Retinal pigment epithelial cell (primary cell): Measurements from ENCODE around the gene INHBB.
A peak's percentile ranks its signal among the peaks of the same experiment; 100 is the strongest.

Experiments used
- DNase-seq: peaks from one replicate; pipeline ENCODE4 v3.0.0-alpha.2; 2010; ENCODE audit warnings: low read depth
- H3K4me3 ChIP-seq: 2 replicates; pipeline ENCODE4 v1.5.1; 2011; ENCODE audit warnings: mild to moderate bottlenecking, low read length, control low read depth, moderate library complexity
- TF ChIP-seq, protein P1 (sequence below): conservative IDR thresholded peaks from 2 replicates; pipeline ENCODE4 v1.5.1; 2011; ENCODE audit warnings: low read depth, low read length, control low read depth, inconsistent platforms

Gene INHBB

GRCh38 chr2:120345608-120346007, 328 bp upstream of the INHBB start:
- TF ChIP-seq, protein P1, sequence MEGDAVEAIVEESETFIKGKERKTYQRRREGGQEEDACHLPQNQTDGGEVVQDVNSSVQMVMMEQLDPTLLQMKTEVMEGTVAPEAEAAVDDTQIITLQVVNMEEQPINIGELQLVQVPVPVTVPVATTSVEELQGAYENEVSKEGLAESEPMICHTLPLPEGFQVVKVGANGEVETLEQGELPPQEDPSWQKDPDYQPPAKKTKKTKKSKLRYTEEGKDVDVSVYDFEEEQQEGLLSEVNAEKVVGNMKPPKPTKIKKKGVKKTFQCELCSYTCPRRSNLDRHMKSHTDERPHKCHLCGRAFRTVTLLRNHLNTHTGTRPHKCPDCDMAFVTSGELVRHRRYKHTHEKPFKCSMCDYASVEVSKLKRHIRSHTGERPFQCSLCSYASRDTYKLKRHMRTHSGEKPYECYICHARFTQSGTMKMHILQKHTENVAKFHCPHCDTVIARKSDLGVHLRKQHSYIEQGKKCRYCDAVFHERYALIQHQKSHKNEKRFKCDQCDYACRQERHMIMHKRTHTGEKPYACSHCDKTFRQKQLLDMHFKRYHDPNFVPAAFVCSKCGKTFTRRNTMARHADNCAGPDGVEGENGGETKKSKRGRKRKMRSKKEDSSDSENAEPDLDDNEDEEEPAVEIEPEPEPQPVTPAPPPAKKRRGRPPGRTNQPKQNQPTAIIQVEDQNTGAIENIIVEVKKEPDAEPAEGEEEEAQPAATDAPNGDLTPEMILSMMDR = no peak
- DNase-seq = no peak
- peak overlapping the region; percentile 38 for H3K4me3 ChIP-seq

DNA sequence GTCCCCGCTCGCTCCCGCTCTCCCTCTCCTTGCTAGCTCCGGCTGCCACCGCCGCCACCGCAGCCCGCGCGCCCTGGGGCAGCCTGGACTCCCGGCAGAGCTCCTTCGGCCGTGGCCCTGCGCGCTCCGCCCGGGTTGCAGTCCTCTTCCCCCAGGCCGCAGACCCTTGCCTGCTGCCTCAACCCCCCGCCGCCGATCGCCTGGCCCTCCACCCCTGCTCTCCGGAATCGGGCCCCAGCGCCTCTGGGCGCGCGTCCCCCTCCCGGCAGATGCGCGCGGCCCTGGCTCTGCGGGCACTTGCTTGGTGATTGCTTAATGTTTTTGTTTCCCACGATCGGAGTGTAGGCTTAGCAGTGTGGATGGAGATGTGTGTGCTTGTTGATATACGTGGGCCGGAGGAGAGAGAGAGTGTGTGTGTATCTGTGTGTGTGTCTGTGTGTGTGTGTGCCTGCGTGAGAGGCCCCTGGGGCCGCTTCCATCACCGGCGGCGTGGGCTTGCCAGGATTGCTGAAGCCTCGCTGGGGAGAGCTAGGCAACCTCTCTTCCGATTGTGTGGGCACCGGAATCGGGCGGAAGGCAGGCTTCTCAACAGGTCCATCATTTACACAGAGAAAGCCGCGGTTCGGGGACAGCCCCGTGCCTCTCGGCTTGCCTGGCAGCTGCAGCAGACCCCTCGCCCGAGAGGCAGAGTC, 877 bp downstream of the INHBB start:
- DNase-seq = no peak
- H3K4me3 ChIP-seq = peak overlapping the region; percentile 43
- TF ChIP-seq, protein P1 = no peak

DNA sequence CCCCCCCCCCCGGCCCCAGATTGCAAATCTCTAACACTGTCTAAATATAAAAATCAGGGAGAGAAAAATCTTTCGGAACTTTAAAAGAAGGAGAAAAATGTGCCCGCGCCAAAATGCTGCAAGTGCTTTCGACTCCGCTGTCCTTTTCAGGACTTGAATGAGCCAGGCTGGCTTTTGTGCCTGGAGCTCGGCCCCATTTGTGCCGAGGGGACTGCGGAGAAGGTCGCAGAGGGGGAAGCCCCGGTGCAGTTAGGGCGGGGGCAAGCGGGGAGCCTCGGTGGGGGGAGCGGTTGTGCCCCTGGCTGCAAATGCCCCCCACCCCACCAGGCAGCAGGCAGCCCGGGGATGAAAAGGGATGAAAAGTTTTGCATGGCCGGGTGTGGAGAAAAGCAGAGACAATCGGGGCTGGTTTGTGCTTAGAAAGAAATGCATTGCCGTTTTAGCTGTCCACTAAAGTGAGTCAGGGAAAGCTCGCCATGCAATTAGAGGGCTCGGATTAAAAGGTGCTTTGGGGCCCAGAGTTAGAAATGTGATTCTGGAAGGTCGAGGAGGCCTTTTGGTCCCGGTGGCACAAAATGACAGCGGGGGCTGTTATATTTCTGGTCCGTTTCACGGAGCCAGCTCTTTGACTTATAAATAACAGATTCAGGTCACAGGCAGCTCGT, 1.6 kb downstream of the INHBB start:
- peak overlapping the region; percentile 43 for H3K4me3 ChIP-seq
- TF ChIP-seq, protein P1 = no peak
- no peak for DNase-seq

DNA sequence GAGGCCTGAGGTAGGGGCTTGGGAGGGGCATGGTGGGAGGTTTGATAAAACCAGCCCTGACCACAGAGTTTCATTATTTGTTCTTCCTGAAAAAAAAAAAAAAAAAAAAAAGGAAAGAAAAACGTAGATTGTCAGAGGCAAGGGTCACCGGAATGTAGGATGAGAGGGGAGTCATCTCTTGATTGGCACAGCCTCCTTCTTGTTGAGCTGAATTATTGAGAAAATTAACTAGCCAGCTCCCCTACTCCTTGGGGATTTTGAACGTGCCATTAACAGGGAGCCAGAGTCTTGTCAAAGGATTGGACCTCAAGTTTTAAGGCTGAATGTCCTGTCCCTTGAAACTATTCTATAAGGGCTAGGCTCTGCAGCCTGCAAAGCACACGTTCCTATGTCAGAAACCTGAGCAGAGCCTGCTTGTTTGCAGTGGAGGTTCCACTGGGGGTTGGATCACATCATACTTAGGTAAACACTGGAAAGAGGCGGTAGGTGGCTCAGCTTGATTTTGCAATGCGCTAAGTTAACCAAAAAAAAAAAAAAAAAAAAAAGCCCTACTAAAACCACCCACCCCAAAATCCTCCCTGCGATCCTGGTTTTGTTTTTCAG, 2.3 kb downstream of the INHBB start:
- DNase-seq = no peak
- TF ChIP-seq, protein P1 = no peak
- no peak overlapping the region for H3K4me3 ChIP-seq

DNA sequence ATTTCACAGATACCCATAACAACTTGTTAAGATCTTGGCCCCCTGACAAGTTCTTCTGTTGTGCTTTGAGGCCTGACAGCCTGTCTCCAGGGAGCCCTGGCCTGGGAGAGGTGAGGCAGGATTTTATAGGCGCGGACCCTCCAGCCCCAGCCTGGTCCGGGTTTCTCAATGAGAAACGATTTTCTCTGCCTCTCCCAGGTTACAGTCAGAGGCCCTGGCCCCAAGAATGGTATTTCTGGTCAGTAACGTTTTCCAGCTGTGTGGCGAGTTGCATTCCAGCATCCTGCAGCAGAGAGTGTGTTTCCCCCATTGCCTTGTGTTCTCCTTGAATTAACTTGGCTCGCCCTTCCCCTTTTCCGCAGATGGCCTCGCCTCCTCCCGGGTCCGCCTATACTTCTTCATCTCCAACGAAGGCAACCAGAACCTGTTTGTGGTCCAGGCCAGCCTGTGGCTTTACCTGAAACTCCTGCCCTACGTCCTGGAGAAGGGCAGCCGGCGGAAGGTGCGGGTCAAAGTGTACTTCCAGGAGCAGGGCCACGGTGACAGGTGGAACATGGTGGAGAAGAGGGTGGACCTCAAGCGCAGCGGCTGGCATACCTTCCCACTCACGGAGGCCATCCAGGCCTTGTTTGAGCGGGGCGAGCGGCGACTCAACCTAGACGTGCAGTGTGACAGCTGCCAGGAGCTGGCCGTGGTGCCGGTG, 3.0 kb downstream of the INHBB start:
- TF ChIP-seq, protein P1 = no peak
- H3K4me3 ChIP-seq = no peak overlapping the region
- no peak for DNase-seq

DNA sequence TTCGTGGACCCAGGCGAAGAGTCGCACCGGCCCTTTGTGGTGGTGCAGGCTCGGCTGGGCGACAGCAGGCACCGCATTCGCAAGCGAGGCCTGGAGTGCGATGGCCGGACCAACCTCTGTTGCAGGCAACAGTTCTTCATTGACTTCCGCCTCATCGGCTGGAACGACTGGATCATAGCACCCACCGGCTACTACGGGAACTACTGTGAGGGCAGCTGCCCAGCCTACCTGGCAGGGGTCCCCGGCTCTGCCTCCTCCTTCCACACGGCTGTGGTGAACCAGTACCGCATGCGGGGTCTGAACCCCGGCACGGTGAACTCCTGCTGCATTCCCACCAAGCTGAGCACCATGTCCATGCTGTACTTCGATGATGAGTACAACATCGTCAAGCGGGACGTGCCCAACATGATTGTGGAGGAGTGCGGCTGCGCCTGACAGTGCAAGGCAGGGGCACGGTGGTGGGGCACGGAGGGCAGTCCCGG, 3.5 kb downstream of the INHBB start:
- no peak for DNase-seq
- no peak overlapping the region for H3K4me3 ChIP-seq
- TF ChIP-seq, protein P1 = no peak
